Adrenal gland (tissue), 12 donors: ENCODE results near the gene CBARP. TPM values are rescaled to one million over a fixed set of nuclear protein-coding genes. Genes with fewer than 3 reads are reported as not detected.

Source experiments
- DNase-seq, 7 donors: peaks; one replicate each; pipeline ENCODE4 v3.0.0-alpha.2; 2019 to 2020
- H3K27ac ChIP-seq, 5 donors: fragments of 200-600 bp; sonication (generic) in 4 of 5; 1 replicate in 3 of 5; 2 replicates in 2 of 5; pipeline versions ENCODE4 v1.5.1 to v1.8.0; 2016 to 2020; ENCODE audit warnings: mild to moderate bottlenecking in 1 of 5
- H3K27me3 ChIP-seq: fragments of 200-600 bp; 2 replicates; pipeline ENCODE4 v1.8.0; 2021
- H3K36me3 ChIP-seq, 2 donors: fragments of 200-600 bp; replicated peaks in 1 of 2; 1 replicate in 1 of 2; 2 replicates in 1 of 2; pipeline versions ENCODE4 v1.5.1 to v1.8.0; 2018 to 2022
- H3K4me1 ChIP-seq, 2 donors: fragments of 200-600 bp; replicated peaks in 1 of 2; 1 replicate in 1 of 2; 2 replicates in 1 of 2; pipeline versions ENCODE4 v1.5.1 to v1.8.0; 2018 to 2021
- H3K4me3 ChIP-seq, 4 donors: fragments of 200-600 bp; sonication (generic) in 3 of 4; one replicate each; pipeline ENCODE4 v1.5.1; 2016 to 2018
- H3K9me3 ChIP-seq, 3 donors: fragments of 200-600 bp; sonication (generic) in 1 of 3; replicated peaks in 1 of 3; 1 replicate in 2 of 3; 2 replicates in 1 of 3; pipeline versions ENCODE4 v1.5.1 to v1.8.0; 2016 to 2021
- POLR2A ChIP-seq, 2 donors: fragments of 450-650 bp; IDR thresholded peaks; one replicate each; pipeline ENCODE4 v1.6.1; 2017; ENCODE audit warnings: antibody characterized with exemption in 2 of 2, mild to moderate bottlenecking in 2 of 2, moderate library complexity in 1 of 2
- WGBS, 4 donors: extraction: QIAGEN DNeasy Blood & Tissue Kit in 2 of 4; methylation state at CpG; one replicate each; pipeline versions ENCODE4 v1.1.5 to v1.1.7; 2013 to 2017; 5-methylcytosine and 5-hydroxymethylcytosine counted together
- intact Hi-C, 2 donors: fragments of 100-400 bp; cut with DNase I; formaldehyde crosslinking; loops; one replicate each; pipeline versions ENCODE4 v1.14.1 to v1.15.0; 2022 to 2023
- polyA plus RNA-seq, 3 donors: library from polyadenylated mRNA; stranded (reverse); fragments of 200-250 nt in 2 of 3; fragments of 350-450 nt in 1 of 3; fragmentation: Illumina TruSeq in 1 of 3; extraction: RNeasy Lipid Tissue Mini Kit (QIAGEN cat#74804) in 1 of 3; gene quantifications; one replicate each; pipeline ENCODE4 v1.2.3, GENCODE V29; 2013 to 2014
- total RNA-seq, 9 donors: library from RNA; depleted of rRNA in 4 of 9; stranded (reverse); fragments of >200 nt in 4 of 9; fragments of 120-200 nt in 1 of 9; fragmentation: NEBNext Ultra II Directional in 1 of 9; extraction: Animal tissue kit (Norgen Biotek cat#: 25700) in 1 of 9; gene quantifications; one replicate each; pipeline versions ENCODE4 v1.1.0 to v1.2.4, GENCODE V29; 2013 to 2023
- TF ChIP-seq, protein P1 (sequence below), 6 experiments: fragments of 450-650 bp in 4 of 6; fragments of 200-600 bp in 2 of 6; sonication (generic) in 1 of 6; IDR thresholded peaks; 1 replicate in 5 of 6; 2 replicates in 1 of 6; pipeline versions ENCODE4 v1.5.1 to v1.8.0; 2016 to 2021; ENCODE audit warnings: antibody characterized with exemption in 6 of 6, mild to moderate bottlenecking in 2 of 6, moderate library complexity in 1 of 6
- donor health status: healthy with polysubstance abuse.
- donor health status: Bipolar disorder and iron deficiency.
- donor health status: DM: yes; HTN: yes; CAD: no.
- donor health status: DM: no; HTN: no; CAD: no.
- donor health status: DM: no; HTN: no; CAD: no.
- donor health status: DM: yes; HTN: yes; CAD: no.

Gene CBARP
- total and polyA plus RNA-seq, 12 donors = 0.09 to 9.3 (median 1.8) TPM; not detected in 2

DNA sequence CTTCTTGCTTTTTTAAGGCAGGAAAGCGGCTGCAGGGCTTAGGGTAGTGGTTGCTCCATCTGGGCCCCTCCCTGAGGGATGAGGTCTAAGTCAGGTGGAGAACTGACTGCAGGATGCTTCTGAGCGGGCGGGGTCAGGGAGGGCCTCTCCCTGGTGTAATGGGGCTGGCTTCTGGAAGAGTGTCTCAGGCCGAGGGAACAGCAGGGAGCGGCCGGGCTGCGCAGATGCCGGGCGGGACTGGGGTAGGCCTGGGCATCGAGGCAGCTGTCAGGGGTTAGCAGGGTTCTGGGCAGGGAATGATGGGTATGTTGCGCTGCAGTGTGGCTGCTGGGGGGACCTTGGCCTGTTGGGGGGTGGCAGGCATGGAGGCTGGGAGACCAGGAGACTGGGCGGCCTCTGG, 40.3 kb upstream of the CBARP start:
- 79 to 92% (median 89%) methylated on average over 2 to 12 of the region's 12 CpGs for WGBS, 4 donors
- H3K27me3 ChIP-seq = peaks cover 3% of the 10 kb centered on the region
- intact Hi-C loops = loop anchor here in 1 of 2 donors (10.0 kb wide), 1 partner anchor 157 kb away; the partner anchor contains the start of gene RPS15
- no peak for TF ChIP-seq POLR2A (IDR thresholded peaks at IDR 0.05)
- TF ChIP-seq, protein P1, sequence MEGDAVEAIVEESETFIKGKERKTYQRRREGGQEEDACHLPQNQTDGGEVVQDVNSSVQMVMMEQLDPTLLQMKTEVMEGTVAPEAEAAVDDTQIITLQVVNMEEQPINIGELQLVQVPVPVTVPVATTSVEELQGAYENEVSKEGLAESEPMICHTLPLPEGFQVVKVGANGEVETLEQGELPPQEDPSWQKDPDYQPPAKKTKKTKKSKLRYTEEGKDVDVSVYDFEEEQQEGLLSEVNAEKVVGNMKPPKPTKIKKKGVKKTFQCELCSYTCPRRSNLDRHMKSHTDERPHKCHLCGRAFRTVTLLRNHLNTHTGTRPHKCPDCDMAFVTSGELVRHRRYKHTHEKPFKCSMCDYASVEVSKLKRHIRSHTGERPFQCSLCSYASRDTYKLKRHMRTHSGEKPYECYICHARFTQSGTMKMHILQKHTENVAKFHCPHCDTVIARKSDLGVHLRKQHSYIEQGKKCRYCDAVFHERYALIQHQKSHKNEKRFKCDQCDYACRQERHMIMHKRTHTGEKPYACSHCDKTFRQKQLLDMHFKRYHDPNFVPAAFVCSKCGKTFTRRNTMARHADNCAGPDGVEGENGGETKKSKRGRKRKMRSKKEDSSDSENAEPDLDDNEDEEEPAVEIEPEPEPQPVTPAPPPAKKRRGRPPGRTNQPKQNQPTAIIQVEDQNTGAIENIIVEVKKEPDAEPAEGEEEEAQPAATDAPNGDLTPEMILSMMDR (IDR thresholded peaks at IDR 0.05) = no peak
- peaks cover 0 to 38% of the 10 kb centered on the region in 2 donors for H3K36me3 ChIP-seq
- H3K9me3 ChIP-seq = no peaks in the 10 kb centered on the region
- no peak for DNase-seq
- no peak overlapping the region for H3K4me3 ChIP-seq
- H3K27ac ChIP-seq = no peak overlapping the region
- H3K4me1 ChIP-seq = peaks cover 25 to 31% of the 10 kb centered on the region in 2 donors

DNA sequence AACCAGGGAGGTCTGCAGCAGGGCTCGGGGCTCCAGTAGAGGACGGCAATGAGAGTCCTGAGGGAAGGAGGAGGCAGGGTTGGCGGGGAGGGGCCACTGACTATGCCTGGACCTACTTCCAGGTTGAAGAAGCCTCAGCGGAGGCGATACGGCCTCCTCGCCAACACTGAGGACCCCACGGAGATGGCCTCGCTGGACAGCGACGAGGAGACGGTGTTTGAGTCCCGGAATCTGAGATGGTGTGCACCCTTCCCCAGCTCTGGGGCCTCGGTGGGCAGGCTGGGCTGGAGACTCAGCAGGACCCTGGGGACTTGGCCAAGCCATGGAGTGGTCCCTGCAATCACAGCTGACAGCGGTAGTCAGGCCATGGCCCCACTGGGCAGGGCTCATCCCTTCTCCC, 39.3 kb upstream of the CBARP start:
- peak in 3 of 7 donors; percentile 36 to 55 (median 45) for DNase-seq
- peaks cover 25 to 41% of the 10 kb centered on the region in 2 donors for H3K4me1 ChIP-seq
- peaks cover 0 to 48% of the 10 kb centered on the region in 2 donors for H3K36me3 ChIP-seq
- intact Hi-C loops = loop anchor here in 1 of 2 donors (10.0 kb wide), 1 partner anchor 158 kb away; the partner anchor contains the start of gene RPS15
- no peak overlapping the region for H3K4me3 ChIP-seq
- H3K27me3 ChIP-seq = no peaks in the 10 kb centered on the region
- 88 to 97% (median 94%) methylated on average over 15 of the region's 15 CpGs for WGBS, 4 donors
- H3K9me3 ChIP-seq = no peaks in the 10 kb centered on the region
- TF ChIP-seq, protein P1 (IDR thresholded peaks at IDR 0.05) = no peak
- no peak for TF ChIP-seq POLR2A (IDR thresholded peaks at IDR 0.05)
- H3K27ac ChIP-seq = peak overlapping the region in 1 of 5 donors; percentile 13

DNA sequence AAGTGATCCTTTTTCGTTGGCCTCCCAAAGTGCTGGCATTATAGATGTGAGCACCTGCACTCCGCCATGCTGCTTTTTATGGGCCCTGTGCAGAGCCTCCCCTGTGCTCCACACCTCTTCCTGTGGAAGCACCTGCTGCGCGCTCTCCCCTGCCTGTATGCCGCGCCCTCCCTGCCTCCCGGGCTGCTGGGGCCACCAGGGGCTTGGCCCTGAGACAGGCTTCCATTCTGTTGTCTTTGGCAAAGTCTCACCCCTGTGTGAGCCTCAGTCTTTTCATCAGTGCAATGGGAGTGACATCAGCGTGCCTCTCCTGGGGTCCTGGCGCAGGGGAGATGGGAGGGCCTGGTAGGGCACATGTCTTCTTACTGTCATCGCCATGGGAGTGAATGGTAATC, 38.8 kb upstream of the CBARP start:
- Histone ChIP-seq H3K4me3 (peak overlapping the region in 1 of 4 donors; percentile 78), H3K27ac (peak overlapping the region in 3 of 5 donors; percentile 13 to 99 (median 98)), H3K9me3 (no peaks in the 10 kb centered on the region), H3K4me1 (peaks cover 28 to 46% of the 10 kb centered on the region in 2 donors), H3K27me3 (no peaks in the 10 kb centered on the region), H3K36me3 (peaks cover 0 to 52% of the 10 kb centered on the region in 2 donors)
- intact Hi-C loops = loop anchor here in 1 of 2 donors (10.0 kb wide), 1 partner anchor 158 kb away; the partner anchor contains the start of gene RPS15
- peak in 4 of 7 donors; percentile 42 to 73 (median 48) for DNase-seq
- no peak for TF ChIP-seq POLR2A (IDR thresholded peaks at IDR 0.05)
- TF ChIP-seq, protein P1 (IDR thresholded peaks at IDR 0.05) = no peak
- 68 to 81% (median 74%) methylated on average over 10 of the region's 10 CpGs for WGBS, 4 donors

DNA sequence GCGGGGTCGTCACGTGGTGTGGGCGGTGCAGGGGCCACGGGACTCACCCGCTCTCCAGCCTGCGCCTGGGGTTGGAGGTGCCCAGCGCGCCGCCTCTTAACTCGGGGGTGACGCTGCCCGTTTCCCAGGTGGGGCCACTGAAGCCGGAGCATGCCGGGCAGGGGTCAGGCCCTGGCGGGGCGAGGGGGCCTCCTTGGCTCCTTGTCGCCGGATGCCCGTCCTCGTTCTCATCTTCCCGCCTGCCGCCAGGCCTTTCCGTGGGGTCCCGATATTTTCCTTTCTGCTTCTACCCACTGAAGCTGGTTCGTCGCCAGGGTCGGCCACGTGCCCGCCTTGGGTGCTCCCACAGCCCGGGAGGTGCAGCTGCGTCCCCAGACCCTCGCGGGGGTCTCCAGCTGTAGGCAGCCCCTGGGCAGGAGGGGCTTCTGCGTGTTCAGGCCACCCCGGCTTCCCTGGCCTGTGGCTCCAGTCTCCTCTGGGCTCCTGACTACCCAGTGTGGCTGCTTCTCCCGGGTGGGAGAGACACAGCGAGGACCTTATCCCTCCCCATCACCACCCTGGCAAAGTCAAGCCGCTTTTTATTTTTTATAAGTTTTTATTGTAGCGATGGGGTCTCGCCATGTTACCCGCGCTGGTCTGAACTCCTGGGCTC, 38.3 kb upstream of the CBARP start:
- Histone ChIP-seq H3K9me3 (no peaks in the 10 kb centered on the region), H3K36me3 (peaks cover 0 to 58% of the 10 kb centered on the region in 2 donors), H3K4me1 (peaks cover 33 to 51% of the 10 kb centered on the region in 2 donors), H3K27me3 (no peaks in the 10 kb centered on the region), H3K27ac (peak overlapping the region; percentile 3 to 99 (median 98)), H3K4me3 (peak overlapping the region in 2 of 4 donors; percentile 31 to 78)
- TF ChIP-seq, protein P1 (IDR thresholded peaks at IDR 0.05) = no peak
- TF ChIP-seq POLR2A (IDR thresholded peaks at IDR 0.05) = no peak
- intact Hi-C loops = loop anchor here in 1 of 2 donors (10.0 kb wide), 1 partner anchor 159 kb away; the partner anchor contains the start of gene RPS15
- 10 to 44% (median 11%) methylated on average over 9 to 43 of the region's 43 CpGs for WGBS, 4 donors
- peak in 1 of 7 donors; percentile 50 for DNase-seq
